Breast epithelium (tissue), 4 donors: ENCODE data around the gene ABAT. TPM values are rescaled to one million over a fixed set of nuclear protein-coding genes. Genes with fewer than 3 reads are reported as not detected.

Experiments used
- DNase-seq, 2 donors: peaks; one replicate each; pipeline ENCODE4 v3.0.0-alpha.2; 2019; ENCODE audit warnings: low spot score in 2 of 2
- H3K27ac ChIP-seq, 2 donors: fragments of 200-600 bp; sonication (generic) in 1 of 2; one replicate each; pipeline ENCODE4 v1.5.1; 2016 to 2019; ENCODE audit warnings: mild to moderate bottlenecking in 1 of 2
- H3K27me3 ChIP-seq, 2 donors: fragments of 200-600 bp; sonication (generic) in 1 of 2; one replicate each; pipeline versions ENCODE4 v1.5.1 to v1.6.0; 2017 to 2019; ENCODE audit warnings: control low read depth in 1 of 2, mild to moderate bottlenecking in 1 of 2
- H3K36me3 ChIP-seq: fragments of 200-600 bp; one replicate; pipeline ENCODE4 v1.5.1; 2019
- H3K4me1 ChIP-seq, 2 donors: fragments of 200-600 bp; sonication (generic); one replicate each; pipeline ENCODE4 v1.5.1; 2016 to 2019; ENCODE audit warnings: control low read depth in 1 of 2
- H3K4me3 ChIP-seq, 3 donors: fragments of 200-600 bp; sonication (generic); 1 replicate in 2 of 3; 2 replicates in 1 of 3; pipeline ENCODE4 v1.5.1; 2016 to 2019; ENCODE audit warnings: mild to moderate bottlenecking in 3 of 3, moderate library complexity in 2 of 3
- H3K9me3 ChIP-seq, 2 donors: fragments of 200-600 bp; sonication (generic) in 1 of 2; one replicate each; pipeline ENCODE4 v1.5.1; 2016 to 2019; ENCODE audit warnings: control low read depth in 1 of 2
- CTCF ChIP-seq, 3 donors: fragments of 450-650 bp; IDR thresholded peaks; one replicate each; pipeline ENCODE4 v1.5.1; 2016 to 2017; ENCODE audit warnings: antibody characterized with exemption in 3 of 3, mild to moderate bottlenecking in 3 of 3, moderate library complexity in 3 of 3
- POLR2A ChIP-seq: fragments of 450-650 bp; IDR thresholded peaks from one replicate; pipeline ENCODE4 v1.6.1; 2016; ENCODE audit warnings: antibody characterized with exemption, mild to moderate bottlenecking, moderate library complexity
- POLR2AphosphoS5 ChIP-seq, 3 donors: sonication (generic); formaldehyde crosslinking; IDR thresholded peaks; one replicate each; pipeline ENCODE4 v1.6.1; 2017; ENCODE audit warnings: antibody characterized with exemption in 3 of 3
- intact Hi-C: fragments of 100-400 bp; cut with DNase I; formaldehyde crosslinking; loops from one replicate; pipeline ENCODE4 v1.15.1; 2023; ENCODE audit warnings: low total_unique reads
- total RNA-seq, 3 donors: library from RNA; depleted of rRNA; stranded (reverse); fragments of >200 nt; gene quantifications; one replicate each; pipeline ENCODE4 v1.1.0, GENCODE V29; 2016

The ABAT gene
- total RNA-seq, 3 donors from 2014 or later: 7.5 to 12.6 (median 9.8) TPM

GRCh38 chr16:8644211-8645140 is 29.9 kb upstream of the ABAT start:
- no peak for TF ChIP-seq POLR2A
- TF ChIP-seq POLR2AphosphoS5 (IDR thresholded peaks at IDR 0.05): no peak
- TF ChIP-seq CTCF (IDR thresholded peaks at IDR 0.05): no peak
- Histone ChIP-seq H3K4me1 (no peaks in the 10 kb centered on the region), H3K9me3 (no peaks in the 10 kb centered on the region), H3K4me3 (no peak overlapping the region), H3K27ac (no peak overlapping the region), H3K36me3 (peaks cover 18% of the 10 kb centered on the region), H3K27me3 (no peaks in the 10 kb centered on the region)
- intact Hi-C loops: loop anchor here (10.0 kb wide), 1 partner anchor 240 kb away; the partner anchor contains the start of gene LITAFD
- DNase-seq: no peak

- no peaks in the 10 kb centered on the region for H3K4me1 ChIP-seq
- DNase-seq: no peak
- peaks cover 18% of the 10 kb centered on the region for H3K36me3 ChIP-seq
- no peaks in the 10 kb centered on the region for H3K9me3 ChIP-seq
- no peak overlapping the region for H3K27ac ChIP-seq
- H3K4me3 ChIP-seq: no peak overlapping the region
- no peaks in the 10 kb centered on the region for H3K27me3 ChIP-seq
- TF ChIP-seq CTCF (IDR thresholded peaks at IDR 0.05) (no peak), POLR2AphosphoS5 (IDR thresholded peaks at IDR 0.05) (no peak), POLR2A (no peak)
- intact Hi-C loops: loop anchor here (10.0 kb wide), 1 partner anchor 240 kb away; the partner anchor contains the start of gene LITAFD
These were observed 29.3 kb upstream of the ABAT start for GRCh38 chr16:8645141-8645521.

GRCh38 chr16:8645831-8646230 is 28.6 kb upstream of the ABAT start:
- no peak for DNase-seq
- no peaks in the 10 kb centered on the region for H3K4me1 ChIP-seq
- no peaks in the 10 kb centered on the region for H3K27me3 ChIP-seq
- H3K9me3 ChIP-seq: no peaks in the 10 kb centered on the region
- H3K36me3 ChIP-seq: peaks cover 18% of the 10 kb centered on the region
- H3K27ac ChIP-seq: no peak overlapping the region
- intact Hi-C loops: loop anchor here (10.0 kb wide), 1 partner anchor 239 kb away; the partner anchor contains the start of gene LITAFD
- H3K4me3 ChIP-seq: no peak overlapping the region
- TF ChIP-seq POLR2A (no peak), POLR2AphosphoS5 (IDR thresholded peaks at IDR 0.05) (no peak), CTCF (IDR thresholded peaks at IDR 0.05) (no peak)

- Histone ChIP-seq H3K4me3 (no peak overlapping the region), H3K4me1 (no peaks in the 10 kb centered on the region), H3K9me3 (no peaks in the 10 kb centered on the region), H3K36me3 (peaks cover 18% of the 10 kb centered on the region), H3K27me3 (no peaks in the 10 kb centered on the region), H3K27ac (no peak overlapping the region)
- no peak for TF ChIP-seq POLR2AphosphoS5 (IDR thresholded peaks at IDR 0.05)
- no peak for TF ChIP-seq POLR2A
- no peak for TF ChIP-seq CTCF (IDR thresholded peaks at IDR 0.05)
- intact Hi-C loops: loop anchor here (10.0 kb wide), 1 partner anchor 238 kb away; the partner anchor contains the start of gene LITAFD
- no peak for DNase-seq
These were observed 27.9 kb upstream of the ABAT start for GRCh38 chr16:8646326-8647053.
